Fibroblast of lung (primary cell): ENCODE results near the gene SEMA6A.

Experiments
- CTCF ChIP-seq, 2 donors: IDR thresholded peaks in 1 of 2; conservative IDR thresholded peaks in 1 of 2; 1 replicate in 1 of 2; 2 replicates in 1 of 2; pipeline ENCODE4 v1.5.1; 2011 to 2012; ENCODE audit warnings: low read length in 2 of 2, control low read depth in 1 of 2, inconsistent platforms in 1 of 2, low read depth in 1 of 2, mild to moderate bottlenecking in 1 of 2
- EZH2 ChIP-seq: IDR thresholded peaks from 2 replicates; pipeline ENCODE4 v1.5.1; 2012; ENCODE audit warnings: low read length, control low read depth, mild to moderate bottlenecking; ENCODE audit errors: missing control alignments

- TF ChIP-seq CTCF (conservative IDR thresholded peaks at IDR 0.05 in 1 of 2, IDR thresholded peaks at IDR 0.05 in 1 of 2; ENCODE audit: low read depth in 1 of 2, low read length in 2 of 2) (no peak), EZH2 (no peak)
These were observed 66.5 kb downstream of the SEMA6A start for GRCh38 chr5:116507941-116508655.
